ENCODE data around the gene CD79B.

The CD79B gene

DNA sequence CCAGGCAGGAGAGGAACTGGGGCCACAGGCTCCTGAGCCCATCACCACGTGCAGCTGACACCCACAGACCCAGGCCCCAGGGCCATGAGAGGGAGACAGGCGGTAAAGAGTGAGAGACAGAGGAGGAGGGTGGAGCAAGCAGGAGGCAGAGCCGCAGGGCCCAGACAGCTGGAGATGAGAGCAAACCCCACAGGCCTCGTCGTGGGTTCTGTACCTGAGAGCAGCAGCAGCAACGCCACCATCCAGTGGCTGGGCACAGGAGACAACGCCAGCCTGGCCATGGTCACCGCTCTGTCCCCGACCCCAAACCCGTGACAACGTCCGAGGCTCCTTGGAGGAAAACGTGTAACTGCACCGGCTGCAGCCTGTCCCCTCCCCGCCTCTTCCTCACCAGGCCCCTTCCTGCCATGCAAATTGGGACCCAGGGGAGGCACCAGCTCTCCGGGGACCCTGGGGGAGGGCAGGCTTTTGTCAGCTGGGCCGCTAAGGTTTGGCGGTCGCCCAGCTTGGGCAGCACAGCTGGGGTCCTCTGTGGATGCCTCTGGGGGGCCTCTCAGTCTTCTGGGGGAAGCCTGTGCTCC lies at the start of gene CD79B:
CD79B (minus strand) TSS at position 351 of the 581 bp plus-strand sequence; CDS start at position 281, 70 bp downstream.
- DNase-seq = no peak

DNA sequence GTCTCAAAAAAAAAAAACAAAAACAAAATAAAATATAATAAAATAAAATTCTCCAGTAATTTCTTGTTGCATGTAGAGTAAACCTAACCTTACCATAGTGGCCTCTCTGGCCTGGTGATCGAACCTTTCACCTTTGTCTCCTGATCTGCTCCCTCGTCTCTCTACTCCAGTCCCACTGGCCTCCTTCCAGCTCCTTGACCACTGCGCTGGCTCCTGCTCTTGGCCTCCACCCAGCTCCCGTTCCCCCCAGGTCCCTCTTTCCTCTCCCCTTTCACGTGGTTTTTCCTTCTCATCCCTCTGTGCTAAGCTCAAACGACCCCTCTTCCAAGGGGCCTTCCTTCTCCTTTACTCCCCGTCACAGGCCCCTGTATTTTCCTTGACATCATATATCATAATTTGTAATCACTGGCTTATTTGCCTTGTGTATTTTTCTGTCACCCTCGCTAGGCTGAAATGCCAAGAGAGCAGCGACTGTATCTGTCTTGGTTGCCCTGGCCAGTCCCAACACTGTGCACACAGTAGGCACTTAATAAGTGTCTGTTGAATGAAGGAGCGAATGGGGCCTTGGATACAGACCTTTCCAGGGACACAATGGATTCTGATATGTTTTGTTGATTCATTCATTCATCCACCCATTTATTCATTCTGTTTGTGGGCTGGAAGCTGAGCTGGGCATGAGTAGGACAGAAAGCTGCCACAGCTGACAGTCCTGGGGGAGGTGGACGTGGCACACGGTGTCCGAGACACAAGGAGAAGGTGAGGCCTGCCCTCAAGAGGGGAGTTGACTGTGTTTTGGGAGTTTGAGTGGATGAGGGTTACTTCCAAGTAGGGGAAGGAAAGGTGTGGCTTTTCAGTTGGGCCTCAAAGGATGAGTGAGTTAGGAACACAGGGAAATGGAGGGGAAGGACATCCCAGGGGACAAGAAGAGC lies 46.4 kb upstream of the CD79B start:
- no peak for DNase-seq

DNA sequence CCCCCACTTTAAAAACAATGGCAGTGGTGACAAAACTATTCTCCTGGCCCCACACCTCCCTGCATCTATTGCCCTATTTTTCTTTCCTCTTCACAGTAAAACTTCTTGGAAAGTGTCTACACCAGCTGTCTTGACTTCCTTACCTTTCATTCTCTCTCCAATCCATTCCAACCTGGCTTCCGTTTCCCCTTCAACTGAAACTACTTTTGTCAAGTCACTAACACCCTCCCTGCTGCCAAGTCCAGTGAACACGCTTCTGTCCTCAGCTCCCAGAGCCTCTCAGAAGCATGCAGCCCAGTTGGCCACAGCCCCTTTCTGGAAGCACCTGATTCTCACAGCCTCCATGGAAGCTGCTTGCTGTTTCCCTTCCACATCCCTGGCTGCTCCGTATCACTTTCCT lies 44.6 kb upstream of the CD79B start:
- DNase-seq = no peak

DNA sequence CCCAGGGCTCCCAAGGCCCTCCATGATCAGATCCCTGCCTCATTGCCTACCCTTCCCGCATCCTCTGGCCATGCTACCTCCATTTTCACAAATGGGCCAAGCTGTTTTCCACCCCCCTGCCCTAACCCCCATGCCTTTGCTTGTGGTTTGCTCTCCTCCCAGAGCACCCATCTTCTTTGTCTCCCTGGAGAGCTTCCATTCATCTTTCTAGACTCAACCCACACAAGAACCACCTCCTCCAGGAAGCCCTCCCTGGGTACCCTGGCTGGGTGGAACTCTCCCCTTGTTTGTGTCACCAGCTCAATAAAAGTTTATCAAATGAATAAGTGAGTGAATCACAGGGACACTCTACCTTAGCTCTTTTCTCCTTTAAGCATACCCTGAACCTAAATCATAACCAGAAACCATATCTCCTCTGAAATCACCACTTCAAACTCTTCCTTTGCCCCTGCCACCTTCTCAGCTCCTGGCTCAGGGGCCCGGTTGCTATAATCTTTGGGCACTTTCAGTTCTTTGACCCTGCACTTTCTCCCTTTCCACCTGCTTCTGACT lies 43.5 kb upstream of the CD79B start:
- no peak for DNase-seq

DNA sequence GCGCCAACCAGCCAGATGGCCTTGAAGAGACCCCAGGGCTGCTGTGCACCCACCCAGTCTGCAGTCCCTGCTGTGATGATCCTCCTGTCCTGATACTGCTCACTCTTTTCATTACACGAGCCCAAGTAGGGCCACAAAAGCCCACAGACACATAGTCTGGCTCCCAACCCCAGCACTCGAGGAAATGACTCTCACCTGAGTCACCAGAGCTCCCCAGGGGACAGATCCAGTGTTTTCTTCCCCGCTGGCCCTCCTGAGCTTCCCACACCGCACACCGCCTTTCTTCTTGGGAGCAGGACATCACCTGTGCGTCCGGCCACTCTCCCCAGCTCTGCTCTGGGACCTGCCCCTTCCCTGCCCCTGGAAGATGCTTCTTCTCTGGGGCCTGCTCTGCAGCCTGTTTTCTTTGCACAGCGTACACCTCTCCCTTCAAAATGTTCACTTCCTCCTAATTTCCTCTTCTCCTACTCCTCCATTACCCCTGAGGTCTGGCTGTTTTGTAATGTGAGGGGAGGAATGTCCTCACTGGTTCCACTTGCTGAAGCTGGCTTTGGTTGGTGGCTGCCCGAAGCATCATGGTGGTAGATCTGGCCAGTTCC lies 42.6 kb upstream of the CD79B start:
- DNase-seq = no peak

DNA sequence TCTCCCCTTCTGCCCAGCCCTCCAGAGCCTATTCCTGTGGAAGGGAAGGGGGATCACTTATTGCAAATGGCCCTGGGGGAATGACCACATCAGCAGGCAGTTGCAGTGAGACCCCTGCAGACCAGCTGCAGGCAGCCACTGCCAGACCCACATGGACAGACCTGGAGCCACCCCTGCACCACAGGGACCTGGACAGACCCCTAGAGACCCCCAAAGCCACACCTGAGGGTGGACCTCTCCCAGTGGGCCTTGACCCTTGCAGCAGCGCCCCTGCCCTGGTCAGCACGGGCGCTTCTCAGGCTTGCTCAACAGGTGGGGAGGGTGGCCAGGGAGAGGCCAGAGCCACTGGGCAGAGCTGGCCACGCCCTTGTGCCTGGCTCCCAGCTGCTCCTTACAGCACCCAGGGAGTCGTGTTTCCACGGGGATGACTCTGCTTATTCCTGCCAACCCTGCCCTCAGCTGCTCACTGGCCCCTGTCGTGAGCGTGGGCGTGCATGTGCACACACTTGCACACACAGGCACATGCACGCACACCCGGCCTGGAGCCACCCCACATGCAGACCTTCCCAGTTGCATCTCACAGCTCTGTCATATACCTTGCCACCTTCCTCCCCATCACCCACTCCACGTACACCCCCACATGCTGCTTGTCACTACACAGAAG lies 41.9 kb upstream of the CD79B start:
- DNase-seq = no peak

DNA sequence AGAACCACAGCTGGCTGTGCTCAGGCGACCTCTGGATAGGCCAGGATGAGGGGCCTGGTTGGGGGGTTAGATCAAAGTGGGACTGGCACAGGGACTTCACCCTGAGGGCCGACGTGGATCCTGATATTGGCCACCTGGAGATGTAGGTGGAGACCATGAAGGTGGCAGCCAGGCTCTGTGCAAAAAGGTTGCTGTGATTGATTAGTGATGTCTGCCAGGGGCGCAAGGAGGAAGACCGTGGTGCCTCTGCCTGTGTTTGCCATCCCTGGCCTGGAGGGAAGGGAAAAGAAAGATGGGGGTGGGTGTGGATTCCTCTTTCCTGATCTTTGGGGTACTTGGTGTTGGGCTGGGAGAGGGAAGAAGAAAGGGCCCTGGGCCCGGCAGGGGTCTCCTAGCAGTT lies 41.1 kb upstream of the CD79B start:
- DNase-seq = no peak

DNA sequence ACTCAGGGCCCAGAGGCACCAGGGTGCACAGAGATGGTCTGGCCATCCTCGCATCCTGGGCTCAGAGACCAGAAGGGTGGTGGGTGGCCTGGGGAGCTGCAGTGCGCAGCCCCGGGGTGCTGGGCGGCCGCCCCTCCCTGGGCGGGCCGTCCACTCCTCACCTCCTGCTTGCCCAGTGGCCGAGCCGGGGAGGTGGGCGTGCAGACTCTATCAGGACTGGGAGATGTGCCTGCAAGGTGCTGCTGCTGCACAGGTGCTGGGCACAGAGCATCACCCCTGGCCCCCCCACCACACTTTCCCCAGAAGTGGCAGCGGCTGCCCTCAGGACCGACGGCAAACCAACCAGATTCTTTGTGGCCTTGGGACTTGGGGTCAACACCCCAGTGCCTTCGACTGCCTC lies 40.7 kb upstream of the CD79B start, which contains the start of gene SCN4A:
SCN4A (minus strand) TSS at position 123 of the 400 bp plus-strand sequence; CDS start at position 46, 77 bp downstream.
- no peak for DNase-seq

DNA sequence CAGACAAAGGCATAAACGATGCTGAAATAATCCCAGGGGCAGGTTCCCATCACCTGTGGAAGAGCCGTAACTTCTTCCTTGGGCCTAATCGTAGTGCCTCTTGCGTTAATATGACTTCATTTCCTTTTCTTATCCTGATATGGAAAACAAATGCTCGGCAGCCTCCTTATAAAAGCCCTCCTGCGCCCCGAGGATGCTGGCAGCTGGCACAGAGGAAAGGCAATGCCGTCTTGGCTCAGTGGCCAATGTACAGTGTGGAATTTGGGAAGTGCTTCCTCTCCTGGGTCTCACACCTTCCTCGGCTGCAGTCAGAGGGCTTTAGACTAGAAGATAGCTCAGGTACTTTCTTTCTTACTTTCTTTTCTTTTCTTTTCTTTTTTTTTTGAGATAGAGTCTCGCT lies 37.1 kb upstream of the CD79B start:
- no peak for DNase-seq

DNA sequence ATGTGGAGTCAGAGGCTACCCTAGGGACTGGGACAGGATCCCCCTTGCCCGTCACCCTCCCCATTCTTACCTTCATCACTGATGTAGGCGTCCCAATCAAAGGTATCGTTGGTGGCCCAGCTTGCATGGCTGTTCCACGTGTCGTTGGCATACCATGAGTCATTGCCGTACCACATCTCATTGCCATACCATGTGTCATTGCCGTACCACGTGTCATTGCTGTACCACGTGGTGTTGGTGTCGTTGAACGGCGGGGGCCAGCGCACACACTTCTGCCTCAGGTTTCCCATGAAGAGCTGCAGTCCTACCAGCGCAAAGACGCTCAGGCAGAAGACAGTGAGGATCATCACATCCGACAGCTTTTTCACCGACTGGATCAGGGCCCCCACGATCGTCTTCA lies 35.8 kb upstream of the CD79B start:
- DNase-seq = peak; percentile 20

DNA sequence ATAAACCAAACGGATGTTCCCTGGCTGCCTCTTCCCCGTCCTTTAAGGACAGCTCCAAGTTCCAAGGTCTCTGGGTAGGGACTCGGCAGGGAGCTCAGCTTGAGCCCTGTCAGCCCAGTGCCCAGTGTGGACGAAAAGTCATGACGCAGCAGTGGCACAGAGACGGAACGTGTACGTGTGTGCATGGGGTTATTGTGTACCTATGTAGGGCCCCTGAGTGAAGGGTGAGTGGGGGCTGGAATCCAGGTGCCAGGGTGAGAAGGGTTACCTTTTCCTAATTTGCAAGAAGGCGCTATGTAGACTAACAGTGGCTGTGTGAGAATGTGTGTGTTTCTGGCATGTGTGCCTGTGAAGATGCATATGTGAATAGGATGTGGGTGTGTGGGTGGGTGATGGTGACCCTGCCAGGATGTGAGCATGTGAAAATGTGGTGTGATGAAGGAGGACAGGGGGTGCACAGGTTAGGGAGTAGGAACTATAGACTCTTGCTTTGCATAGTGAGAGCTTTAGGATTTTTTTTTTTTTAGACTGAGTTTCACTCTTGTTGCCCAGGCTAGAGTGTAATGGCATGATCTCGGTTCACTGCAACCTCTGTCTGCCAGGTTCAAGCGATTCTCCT lies 34.6 kb upstream of the CD79B start:
- peak; percentile 8 for DNase-seq

DNA sequence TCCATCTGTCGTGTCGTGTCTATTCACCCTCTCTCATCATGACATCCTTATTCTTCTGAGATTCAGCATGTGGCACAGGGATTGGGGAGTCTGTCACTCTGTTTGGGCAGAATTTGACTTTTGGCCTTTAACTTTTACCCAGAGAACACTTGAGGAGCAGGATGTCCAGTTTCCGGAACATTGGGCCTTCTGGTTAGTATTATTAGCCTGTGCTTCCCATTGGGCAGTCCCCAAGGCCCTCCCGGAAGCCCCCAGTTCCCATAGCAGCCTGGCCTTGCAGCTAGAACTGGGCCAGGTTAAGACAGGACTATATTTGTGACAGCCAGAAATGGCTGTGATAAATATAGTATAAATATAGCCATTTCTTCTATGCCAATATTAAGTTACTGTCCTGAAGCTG lies 31.0 kb upstream of the CD79B start:
- no peak for DNase-seq

DNA sequence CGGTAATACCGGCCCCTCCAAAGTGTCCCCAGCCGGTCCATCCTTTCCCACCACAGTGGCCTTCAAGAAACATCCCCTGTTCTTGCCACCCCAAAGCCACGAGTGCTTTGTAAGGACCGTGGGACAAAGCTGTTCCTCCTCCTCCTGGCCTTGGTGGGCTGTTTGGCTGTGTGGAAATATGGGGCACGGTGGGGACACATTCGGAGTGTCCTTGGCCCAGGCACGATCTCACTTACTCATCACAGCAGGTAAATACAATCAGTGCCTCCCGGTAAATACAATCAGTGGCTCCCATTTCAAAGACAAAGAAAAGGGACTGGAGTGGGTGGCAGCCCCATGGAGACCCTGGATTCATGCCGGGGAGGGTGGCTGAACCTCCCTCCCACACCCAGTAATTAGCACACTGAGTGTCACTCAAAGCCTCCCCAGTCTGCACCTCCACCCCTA lies 30.2 kb upstream of the CD79B start:
- DNase-seq = no peak

DNA sequence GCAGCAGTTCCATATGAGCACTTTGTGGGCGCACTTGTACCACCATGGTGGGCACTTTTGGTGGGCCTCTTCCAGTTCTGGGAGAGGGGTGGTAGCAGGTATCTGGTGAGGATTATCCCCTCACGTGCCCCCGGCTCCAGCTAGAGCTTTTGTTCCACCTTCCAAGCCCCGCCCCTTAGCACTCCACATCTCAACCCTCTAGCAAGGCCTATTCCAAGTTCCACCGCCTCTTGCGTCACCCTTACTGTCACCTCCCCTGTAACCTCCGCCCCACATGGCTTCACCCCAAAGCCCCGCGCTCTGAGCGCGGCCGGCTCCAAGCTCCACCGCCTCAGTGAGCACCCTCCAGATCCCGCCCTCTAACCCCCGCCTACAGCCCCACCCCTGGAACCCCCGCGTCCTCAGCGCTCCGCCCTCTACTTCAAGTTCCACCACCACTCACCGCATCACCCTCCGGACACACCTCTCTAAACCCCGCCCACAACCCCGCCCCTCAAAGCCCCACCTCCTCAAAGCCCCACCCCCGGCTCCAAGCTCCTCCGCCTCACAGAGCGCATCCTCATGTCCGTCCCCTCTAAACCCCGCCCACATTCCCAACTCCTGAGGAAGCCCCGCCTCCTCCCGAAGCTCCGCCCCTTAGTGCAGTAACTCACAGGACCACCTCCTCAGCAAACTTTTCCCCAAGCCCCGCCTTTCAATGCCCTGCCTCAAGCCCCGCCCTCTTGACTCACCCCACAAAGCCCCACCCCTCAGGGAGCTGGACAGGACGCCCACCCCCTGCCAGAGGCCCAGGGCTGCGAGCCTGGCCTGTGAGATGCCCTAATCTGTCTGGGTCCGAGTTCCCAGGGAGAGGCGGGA lies 29.5 kb upstream of the CD79B start:
- peak; percentile 8 for DNase-seq

DNA sequence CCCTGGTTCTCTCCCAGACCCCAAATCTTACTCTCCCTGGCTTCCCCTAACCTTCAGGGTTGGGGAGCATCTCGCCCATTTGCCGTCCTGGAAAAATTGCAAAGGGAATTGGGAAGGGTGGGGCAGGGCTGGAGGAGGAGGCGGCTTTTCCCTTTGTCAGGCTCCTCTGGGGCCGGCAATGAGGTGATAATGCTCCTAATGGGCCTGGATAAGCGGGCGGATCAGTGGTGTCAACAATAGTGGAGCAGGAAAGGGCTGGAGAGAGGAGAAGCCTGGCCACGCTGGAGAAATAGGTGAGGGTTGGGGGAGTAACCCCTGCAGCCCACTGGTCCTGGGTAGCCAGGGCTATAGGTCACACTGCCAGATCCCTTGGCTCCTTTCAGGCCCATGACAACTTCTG lies 28.3 kb upstream of the CD79B start:
- DNase-seq = no peak

DNA sequence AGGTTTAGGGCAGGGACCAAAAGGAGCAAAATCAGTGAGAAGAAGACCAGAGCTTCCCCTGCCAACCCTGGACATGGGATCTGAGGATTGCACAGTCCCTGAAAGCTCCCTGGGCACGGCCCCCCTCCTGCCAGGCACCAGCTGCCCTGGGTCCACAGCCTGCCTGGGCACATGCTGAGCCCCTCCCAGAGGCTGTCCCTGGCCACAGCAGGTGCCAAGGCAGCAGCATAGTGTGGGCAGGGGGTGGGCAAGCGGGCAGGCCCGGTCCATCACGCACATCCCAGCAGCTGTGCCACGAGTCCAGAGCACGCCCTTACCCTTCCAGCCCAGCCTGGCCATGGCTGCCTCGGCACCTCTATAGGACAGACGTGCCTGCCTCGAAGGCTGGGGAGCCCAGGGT lies 27.9 kb upstream of the CD79B start:
- no peak for DNase-seq

DNA sequence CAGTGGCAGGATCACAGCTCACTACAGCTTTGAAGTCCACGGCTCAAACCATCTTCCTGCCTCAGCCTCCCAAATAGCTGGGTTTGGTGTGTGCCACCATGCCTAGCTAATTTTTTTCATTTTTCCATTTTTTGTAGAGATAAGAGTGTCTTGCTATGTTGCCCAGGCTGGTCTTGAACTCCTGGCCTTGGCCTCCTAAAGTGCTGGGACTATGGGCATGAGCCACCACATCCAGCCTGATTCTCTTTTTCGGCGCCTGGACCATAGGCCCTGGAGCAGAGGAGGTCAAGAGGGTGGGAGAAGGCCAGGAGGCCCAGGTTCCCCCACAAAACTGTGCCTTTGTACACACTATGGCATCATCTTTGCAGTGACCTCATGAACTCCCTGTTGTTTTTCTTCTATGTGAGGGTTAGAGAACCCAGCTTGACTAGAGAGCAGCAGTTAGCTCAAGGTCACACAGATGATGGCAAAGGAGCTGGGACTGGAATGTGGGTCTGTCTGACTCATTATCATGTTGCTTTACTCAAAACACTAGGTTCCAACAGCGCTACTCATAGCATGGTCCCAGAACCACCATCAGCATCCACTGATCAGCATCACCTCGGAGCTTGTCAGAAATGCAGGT lies 24.3 kb upstream of the CD79B start:
- no peak for DNase-seq

DNA sequence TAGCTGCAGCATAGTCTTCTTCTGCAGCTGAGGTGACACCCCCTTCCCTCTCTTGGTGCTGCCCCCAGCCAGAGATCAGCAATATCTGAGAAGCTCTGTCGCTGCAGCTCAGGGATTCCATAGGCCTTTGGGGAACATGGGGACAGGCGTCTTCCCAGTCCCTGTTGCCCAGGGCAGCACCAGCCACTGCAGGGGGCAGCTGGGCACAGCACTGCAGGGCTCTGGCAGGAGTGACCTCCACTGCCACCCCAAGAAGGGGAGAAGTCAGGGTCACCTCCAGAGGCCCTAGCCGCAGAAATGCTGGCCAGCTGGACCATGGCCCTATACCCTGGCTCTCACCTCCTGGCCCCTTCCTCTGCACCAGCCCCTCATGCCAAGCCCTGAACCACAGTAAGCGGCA lies 23.7 kb upstream of the CD79B start:
- no peak for DNase-seq

DNA sequence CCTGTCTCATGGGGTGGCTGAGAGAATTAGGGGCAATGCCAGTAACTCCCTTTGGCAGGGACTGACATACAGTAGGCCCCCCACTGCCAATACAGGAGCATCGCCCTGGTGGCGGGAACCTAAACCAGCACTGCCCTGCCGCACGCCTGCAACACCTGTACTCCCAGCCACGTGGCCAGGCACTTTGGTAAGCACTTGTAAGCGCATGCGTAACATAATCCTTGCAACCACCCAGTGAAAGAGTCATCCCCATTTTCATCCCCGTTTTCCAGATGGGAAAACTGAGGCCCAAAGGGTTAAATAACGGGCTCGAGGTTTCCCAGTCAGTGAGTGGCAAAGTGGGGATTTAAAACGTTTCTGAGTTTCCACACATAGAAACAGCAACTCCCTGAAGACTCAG lies 23.1 kb upstream of the CD79B start:
- DNase-seq = no peak

DNA sequence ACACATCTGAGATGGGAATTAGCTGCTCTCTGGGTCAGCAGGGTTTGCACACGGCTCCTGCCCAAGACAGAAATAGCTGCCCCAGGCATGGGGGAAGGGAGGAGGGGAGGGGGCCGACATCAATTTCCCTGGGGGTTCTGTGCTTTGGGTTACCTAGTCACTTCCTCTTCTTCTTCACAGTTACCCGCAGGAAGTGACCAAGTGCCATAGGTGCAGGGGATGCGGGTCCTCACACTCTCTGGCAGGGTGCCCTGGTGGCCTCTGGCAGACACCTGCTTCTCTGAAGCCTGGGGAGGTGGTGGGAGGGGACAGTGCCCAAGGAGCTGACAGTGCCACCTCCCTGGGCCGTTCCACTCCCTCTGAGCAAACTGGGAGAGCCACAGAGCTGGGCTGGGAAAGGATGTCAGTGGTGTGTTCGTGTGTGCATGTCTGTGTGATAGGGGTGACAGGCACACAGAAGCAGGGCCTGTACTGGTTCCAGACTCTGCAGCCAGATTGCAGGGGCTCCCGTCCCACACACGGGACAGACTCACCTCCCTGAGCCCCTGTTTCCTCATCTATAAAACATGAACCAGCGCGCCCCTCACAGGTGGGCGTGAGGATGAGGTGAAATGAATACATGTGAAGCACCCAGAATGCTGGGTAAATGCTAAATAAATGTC lies 22.4 kb upstream of the CD79B start:
- DNase-seq = peak; percentile 31
